Stromal cell of bone marrow (primary cell): Measurements from ENCODE around the gene EEFSEC.

ENCODE experiments used
- DNase-seq: peaks from one replicate; pipeline ENCODE4 v3.0.0-alpha.2; 2012; ENCODE audit warnings: low read depth

The EEFSEC gene

DNA sequence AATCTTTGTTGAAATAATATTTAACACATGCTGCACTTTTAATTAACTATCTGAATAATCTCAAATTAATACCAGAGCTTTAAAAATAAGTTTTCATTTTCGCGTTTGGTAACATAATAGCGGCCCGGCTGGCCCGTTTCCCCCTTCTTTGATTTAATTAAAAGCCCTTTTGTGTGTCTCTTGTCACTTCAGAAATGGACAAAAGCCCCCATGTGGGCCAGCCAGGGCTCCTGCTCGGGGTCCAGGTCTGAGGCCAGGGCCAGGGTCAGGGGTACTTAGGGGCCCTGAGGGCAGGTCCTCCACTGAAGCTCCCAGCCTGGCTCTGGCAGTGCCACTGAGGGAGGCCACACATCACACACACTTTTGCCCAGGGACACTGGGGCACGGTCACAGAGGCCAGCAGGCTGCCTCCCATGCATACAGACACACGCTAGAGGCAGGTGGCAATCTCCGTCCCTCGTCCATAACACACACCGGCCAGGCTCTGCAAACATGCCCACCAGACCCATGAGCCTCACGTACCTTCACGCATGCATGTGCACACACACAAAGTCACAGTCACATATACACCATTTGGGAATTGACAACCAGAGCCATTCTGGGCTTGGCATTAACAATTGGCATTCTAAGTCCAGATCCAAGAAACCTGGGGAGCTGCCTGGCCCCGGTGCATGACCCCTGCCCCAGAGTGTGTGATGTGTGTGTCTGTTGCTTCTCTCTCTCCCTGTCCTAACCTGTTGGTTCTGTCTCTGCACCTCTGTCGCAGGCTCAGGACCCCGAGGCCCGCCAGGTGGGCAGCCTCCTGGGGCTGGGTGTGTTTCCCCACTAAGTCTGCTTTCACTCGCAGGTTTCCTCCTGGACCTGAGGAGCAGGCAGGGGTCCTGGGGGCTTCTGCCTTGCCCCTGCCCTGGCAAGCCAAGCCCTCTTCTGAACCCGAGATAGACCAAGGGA is 274.9 kb downstream of the EEFSEC start:
- DNase-seq, result no peak

DNA sequence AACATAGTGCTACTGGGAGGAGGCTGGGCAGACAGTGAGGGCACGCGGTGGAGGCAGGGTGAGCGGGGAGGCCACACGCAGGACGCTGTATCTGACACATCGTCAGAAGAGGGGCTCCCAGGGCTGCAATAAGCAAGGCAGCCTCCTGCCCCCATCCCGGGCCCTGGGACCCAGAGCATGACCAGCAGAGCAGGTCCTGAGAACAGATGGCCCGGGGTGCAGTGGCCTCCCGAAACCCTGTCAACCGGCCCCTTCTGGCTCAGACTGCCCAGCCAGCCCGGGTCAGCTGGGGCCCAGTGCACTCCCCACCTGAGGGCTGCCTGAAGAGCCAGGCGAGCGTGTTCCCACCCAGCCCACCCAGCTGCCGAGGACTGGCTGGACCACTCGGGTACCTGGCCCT is 276.0 kb downstream of the EEFSEC start:
- DNase-seq, result no peak

DNA sequence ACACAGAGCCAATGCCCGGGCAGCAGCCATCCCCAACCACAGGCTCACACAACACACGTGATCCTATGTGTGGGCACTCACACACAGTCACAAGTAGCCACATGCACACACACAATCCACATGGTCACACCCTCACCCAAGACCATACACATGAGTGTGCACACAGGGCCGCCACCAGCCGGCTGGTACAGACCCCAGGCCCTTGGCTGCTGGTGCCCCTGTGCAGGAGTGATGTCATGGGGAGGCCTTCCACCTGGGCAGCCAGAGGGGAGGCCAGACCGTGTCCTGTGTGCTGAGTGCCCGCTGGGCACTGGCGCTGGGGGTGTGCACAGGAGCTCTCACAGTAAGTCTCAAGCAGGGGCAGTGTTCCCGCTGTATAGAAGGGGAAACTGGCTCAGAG is 276.5 kb downstream of the EEFSEC start:
- DNase-seq, result no peak

DNA sequence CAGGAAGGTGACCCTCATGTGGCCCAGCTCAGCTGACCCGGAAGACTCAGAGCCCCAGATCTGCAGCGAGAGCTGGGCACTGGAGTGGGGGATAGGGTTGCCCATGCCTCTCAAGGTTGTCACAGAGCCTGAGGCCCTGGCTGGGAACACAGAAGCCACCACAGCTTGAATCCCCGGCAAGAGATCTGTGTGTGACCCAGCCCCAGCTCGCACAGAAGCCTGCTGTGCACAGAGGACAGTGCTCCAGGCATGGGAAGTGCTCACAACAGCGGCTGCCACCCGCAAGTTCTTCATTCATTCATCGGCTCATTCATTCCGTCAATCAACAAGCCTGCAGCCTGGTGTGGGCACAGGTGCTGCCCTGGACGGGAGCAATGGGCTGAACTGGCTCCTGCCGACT is 277.0 kb downstream of the EEFSEC start:
- DNase-seq, result no peak

DNA sequence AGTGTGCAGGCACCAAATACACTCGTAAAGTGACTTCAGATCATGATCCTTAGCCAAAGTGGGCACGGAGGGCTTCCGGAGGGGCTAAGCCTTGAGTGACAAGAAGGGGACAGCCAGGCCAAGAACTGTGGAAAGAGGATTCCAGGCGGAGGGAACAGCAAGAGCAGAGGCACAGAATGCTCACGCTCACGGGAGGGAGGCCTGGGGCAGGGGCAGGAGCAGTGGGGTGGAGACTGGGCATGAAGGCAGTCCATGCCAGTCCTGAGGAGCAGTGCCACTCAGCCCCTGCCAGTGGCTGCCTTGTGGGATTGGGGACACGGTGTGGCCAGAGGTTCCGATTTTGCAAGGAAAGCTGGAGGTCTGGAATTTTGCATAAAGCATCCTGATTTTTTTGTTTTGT is 277.4 kb downstream of the EEFSEC start:
- DNase-seq, result no peak

DNA sequence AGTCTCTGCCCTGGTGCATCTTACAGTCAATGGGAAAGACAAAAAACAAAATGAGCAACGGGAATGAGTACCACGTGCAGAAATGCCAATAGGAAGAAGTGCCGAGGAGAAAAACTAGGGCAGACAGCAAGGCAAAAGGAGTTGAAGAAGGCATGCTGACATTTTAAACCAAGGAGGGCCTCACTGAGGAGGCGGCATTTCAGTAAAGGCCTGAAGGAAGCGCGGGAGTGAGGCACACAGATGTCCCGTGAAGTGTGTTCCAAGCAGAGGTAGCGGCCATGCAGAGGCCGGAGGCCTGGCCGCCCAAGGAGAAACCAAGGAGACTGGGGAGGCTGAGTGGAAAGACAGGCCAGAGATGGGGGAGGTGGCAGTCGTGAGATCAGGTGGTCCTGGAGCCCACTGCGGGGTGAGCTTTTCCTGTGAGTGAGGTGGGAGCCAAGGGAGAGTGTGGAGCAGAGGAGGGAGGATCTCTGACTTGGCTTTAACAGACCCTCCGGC is 278.6 kb downstream of the EEFSEC start:
- DNase-seq, result no peak

DNA sequence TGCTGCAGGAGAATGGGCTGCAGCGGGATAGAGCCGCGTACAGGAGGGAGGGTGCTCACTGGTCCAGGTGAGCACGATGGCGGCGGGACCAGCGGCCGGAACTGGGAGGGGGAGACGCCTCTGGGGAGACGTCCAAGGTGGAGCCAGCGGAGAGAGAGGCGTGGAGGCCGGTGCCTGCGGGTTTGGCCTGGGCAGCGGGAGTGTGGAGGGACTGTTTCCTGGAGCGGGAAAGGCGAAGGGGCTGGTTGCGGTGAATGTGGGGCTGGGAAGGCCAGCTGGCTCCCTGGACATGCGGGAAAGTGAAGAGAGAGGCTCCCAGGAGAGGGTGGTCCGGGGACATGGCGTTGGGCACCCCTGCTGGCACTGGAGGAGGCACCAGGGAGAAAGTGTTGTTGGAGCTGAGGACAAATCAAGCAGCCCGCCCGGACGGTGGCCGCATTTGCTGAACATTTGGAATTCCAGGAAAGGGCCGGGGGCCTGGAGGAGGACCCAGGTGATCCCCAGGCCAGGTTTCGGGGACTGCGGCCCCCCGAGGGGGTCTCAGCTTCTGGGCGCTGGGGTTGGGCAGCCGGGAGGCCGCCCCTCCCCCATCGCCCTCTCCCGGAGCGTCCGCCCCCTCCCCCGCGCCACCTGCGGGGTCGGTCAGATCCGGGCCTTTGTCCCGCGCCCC is 279.2 kb downstream of the EEFSEC start:
- DNase-seq, result no peak

DNA sequence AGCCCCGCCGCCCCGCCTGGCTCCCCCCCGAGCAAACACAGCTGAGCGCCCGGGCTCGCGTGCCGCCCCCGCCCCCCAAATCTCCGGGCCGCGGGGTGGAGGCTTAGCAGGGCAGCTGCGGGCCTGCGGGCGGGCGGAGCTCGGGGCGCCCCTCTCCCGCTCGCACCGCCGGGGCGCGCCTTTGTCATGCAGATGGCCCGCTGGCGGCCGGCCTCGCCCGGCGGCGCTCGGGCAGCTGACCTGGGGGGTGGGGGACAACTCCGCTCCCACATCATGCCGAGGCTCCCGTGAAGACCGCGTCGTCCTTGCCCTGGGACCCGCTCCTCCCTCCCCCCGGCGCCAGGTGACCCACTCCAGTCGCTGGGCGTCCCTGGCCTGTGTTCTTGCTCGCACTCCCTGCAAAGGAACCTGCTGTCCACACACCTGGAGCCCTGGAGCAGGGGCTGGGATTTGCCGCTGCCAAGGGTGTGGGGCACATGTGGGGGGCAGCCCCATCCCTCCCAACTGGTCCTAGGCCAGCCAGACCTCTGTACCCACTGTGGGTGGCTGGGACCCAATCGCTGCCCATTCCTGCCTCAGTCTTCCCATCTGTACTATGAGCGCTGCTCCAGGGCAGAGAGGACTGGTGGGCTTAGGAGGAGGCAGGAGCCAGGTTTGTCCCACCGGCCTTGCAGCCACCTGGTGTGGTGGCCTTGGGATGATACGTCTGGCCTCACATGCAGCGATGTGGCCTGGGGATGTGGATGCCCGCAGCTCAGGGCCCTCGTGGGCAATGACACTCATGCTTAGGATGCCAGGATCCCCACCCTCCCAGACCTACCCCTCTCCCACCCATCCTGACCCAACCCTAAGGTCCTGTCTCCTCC is 279.9 kb downstream of the EEFSEC start:
- no peak for DNase-seq

DNA sequence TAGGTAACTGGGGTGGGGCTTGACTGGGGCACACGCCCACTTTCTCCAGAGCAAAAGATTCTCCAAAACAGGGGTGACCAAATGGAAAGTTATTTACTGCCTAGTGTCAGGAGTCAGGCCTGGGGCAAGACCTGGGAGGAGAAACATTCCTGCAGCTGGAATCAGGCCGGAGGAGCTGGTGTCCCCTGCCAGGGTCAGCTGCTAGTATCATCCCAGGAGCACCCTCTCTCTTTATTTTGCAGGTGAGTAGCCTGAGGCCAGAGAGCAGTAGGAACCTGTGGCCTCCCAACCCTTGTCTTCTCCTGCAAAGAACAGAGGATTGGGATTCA is 280.5 kb downstream of the EEFSEC start:
- no peak for DNase-seq

DNA sequence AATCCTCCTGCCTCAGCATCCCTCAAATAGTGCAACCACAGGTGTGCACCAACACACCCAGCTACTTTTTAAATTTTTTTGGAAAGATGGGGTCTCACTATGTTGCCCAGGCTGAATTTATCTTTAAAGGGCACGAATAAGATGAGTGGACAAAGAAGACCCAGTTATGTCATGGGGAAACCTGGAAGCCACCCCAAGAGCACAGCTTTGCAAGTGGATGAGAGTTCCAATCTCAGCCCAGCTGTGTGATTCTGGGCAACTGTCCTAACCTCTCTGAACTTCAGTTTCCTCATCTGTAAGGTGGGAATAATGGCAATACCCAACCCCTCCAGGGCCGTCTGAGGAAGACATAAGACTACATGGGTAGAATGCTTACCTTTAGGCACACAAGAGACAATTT is 281.2 kb downstream of the EEFSEC start:
- no peak for DNase-seq

DNA sequence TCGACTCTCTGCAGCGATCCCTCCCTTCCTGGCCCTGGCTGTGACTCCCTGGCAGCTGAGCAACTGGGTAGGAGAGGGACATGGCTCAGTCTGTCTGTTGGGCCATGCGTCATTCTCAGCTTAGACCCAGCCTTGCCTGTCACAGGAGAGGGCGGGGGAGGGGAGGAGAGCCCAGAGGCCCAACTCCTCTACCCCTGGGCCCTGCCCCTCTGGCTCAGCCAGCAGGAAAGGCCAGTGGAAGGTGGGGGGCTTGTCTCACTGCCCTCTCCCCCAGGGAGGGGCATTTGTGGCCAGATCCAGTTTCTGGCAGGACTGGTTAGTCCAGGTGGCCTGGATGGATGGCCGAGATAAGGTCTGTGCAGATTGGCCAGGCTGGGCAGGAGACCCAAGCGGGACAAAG is 281.8 kb downstream of the EEFSEC start:
- DNase-seq, result no peak

DNA sequence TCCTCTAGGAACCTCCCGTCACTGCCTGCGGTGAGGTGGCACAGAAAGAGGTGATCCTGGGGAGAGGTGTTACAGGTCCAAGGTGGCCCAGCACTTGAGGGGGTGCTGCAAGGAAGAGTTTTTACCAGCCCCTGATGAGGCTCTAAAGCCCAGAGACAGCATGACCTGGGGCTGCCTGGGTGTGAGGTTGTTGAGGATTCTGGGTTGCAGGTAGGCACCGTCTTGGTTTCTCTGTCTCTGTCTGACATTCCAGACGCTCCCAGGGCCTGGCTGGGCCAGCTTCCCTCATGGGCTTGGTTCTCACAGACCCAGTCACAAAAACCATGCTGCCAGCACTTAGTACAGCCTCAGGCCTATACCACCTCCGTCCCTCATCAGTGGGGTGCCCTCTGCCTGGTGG is 282.3 kb downstream of the EEFSEC start:
- no peak for DNase-seq

DNA sequence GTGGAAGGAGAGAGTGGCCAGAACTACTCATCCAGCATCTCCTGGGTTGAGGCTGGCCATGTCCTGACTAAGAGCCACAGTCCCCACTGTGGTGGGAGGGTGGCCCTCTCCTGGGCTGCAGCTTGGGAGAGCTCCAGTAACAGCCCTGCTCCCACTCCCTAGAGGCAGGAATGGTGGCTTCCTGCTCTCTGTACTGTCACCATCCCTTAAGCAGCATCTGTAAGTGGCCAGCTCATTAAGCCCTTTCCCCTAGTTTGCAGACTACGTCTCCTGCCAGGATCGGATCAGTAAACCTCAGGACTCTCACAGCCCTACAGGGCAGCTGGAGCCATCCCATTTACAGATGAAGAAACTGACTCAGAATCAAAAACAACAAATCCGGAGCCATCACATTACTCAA is 282.9 kb downstream of the EEFSEC start:
- no peak for DNase-seq

DNA sequence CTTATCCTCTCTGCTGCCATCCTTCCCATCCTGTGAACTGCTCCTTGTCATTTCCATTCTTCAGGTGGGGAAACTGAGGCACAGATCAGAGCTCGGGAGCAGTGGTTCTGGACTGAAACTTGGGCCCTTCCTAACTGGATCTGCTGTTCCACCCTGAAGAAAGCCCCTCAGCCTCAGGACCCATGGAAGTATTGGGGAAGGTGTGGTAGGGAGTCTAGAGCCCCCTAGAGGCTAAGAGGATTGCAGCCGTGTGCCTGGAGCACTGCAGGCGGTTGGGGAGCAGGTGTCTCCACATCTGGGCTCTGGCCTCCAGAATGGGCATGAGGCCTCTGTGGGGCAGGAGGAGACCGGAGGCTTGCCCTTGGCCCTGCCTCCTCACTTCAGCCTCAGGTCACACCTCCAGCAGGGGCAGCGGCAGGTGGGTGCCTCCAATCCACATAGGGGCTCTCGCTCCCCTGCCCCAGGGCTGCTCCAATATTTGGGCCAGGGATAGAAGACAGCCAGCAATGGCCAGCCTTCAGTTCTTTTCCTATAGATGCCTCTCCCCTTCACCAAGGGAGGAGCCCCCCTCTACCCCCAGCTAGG is 285.3 kb downstream of the EEFSEC start:
- no peak for DNase-seq

DNA sequence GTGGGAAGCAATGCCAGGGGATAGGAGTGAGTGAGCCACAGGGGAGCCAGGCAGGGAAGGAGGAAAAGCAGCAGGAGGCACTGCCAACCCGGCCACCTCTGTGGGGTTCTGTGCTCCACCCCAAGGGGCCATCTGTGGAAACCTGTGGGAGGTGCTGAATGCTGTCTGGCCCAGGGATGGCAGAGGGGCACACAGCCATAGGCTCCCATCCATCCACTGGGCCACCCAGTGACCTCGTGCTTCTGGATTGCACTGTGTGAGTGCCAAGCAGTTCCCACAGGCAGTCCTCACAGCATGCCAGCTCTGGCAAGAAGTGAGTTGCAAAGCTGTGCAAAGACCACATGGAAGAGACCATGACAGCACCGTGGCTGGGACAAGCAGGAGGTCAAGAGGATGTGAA is 285.9 kb downstream of the EEFSEC start:
- no peak for DNase-seq

DNA sequence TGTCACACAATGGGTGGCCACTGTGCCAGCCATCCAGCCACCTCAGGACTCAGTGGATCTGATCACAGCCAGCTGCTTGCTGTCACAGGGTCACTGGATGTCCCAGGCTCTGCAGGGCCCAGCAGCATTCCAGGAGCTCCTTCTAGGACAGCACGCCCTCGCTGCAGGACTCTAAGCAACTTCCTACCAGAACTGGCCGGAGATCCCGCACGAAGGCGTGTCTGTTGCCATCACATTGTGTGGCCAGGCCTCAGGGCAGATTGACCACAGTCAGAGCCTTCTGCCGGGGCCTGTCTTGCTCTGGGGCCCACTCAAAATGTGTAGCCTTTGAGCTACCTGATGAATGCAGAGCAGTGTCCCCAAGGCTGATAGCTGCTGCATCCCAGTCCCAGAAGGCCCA is 288.8 kb downstream of the EEFSEC start:
- DNase-seq, result no peak

DNA sequence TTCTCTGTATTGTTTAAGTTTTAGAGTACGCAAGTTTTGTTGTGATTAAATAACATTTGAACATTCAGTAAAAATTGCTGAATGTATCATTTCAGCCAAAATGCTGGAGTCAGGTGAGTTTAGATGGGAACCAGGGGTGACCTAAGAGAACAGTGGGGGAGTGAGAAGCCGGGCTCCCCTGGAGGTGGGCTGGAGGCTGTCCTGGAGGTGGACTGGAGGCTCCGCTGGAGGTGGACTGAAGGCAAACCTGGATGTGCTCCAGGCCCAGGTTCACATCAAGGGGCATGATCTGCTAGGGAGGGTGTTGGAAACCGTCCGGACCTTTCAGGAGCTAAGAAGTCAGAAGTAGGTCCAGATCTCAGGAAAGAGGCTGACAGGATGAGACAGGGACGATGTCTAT is 289.7 kb downstream of the EEFSEC start:
- DNase-seq, result no peak

DNA sequence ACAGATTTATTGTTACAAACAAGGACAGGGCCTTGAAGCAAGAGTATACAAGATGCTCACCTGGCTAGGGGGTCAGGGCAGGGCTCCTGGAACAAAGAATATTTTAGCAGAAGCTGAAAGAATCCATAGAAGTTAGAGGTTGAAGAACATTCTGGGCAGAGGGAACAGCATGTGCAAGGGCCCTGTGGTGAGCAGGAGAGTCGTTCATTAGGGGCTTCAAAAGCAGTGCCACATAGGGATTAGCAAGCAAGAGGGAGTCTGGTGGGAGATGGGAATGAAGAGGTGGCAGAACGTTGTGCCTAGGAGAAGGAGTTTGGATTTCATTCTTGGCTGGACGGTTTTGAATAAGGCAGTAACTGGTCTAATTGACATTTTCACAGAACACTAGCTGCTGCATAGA is 290.5 kb downstream of the EEFSEC start:
- DNase-seq, result no peak

DNA sequence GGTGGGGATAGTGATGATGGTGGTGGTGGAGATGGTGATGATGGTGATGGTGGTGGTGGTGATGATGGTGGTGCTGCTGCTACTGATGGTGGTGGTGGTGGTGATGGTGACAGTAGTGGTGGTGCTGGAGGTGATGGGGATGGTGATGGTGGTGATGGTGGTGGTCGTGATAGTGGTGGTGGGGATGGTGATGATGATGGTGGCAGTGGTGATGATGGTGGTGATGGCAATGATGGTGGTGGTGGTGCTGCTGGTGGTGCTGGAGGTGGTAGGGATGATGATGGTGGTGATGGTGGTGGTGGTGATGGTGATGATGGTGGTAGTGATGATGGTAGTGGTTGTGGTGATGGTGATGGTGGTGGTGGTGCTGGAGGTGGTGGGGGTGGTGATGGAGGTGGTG is 292.1 kb downstream of the EEFSEC start:
- no peak for DNase-seq

DNA sequence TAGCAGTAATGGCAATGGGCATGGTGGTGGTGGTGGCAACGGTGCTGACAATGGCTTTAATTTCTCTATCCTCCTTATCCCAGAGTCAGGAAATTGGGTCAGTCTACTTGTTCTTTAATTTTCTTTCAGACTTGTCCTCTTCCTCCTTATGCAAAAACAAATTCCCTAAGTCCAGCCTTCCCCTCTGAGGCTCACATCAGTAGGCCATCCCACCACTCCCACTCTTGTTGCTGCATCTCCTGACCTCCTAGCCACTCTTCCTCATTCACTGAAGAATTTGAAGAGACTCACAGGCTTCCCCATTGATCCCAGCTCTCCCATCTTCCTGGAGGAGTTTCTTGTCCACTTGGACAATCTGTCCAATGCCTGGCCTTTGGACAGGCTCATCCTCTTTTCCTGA is 293.5 kb downstream of the EEFSEC start:
- DNase-seq, result no peak

DNA sequence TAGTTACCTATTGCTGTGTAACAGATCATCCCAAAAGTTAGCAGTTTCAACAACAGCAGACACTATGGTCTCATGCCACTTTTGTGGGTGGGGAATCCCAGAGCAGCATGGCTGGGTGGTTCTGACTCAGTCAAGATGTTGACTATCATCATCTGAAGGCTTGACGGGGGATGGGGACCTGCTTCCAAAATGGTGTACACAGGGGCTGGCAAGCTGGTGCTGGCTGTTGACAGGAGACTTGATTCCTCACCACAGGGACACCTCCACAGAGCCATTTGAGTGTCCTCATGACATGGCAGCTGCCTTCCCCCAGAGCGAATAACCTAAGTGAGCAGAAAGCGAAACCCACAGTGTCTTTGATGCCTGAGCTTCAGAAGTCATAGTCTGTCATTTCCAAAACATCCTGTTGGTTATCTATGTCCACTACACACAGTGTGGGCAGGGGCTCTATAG is 294.3 kb downstream of the EEFSEC start:
- no peak for DNase-seq

DNA sequence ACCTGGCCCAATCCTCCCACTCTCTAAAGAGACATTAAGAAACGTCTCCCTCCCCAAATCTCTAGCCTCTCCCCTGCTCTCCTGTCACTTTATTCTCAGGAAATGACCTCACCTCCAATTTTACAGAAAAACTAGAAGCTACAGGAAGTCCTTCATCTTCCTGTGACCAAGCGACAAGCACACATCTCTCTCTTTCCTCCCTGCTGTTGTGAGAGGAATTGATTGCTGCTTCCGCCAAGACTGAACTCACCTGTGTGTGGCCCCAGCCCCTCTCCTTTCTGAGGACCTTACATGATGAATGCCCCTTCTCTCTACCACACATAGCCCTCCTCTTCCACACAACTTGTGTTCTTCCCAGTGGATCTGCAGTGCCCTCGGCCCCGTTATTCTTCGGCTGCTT is 295.2 kb downstream of the EEFSEC start:
- no peak for DNase-seq
